ENCODE results near the gene CARM1. TPM values are rescaled to one million over a fixed set of nuclear protein-coding genes. Genes with fewer than 3 reads are reported as not detected.
A peak's percentile ranks its signal among the peaks of the same experiment; 100 is the strongest.

The CARM1 gene
- total RNA-seq, 1 experiment from 2014 or later: 103 TPM

DNA sequence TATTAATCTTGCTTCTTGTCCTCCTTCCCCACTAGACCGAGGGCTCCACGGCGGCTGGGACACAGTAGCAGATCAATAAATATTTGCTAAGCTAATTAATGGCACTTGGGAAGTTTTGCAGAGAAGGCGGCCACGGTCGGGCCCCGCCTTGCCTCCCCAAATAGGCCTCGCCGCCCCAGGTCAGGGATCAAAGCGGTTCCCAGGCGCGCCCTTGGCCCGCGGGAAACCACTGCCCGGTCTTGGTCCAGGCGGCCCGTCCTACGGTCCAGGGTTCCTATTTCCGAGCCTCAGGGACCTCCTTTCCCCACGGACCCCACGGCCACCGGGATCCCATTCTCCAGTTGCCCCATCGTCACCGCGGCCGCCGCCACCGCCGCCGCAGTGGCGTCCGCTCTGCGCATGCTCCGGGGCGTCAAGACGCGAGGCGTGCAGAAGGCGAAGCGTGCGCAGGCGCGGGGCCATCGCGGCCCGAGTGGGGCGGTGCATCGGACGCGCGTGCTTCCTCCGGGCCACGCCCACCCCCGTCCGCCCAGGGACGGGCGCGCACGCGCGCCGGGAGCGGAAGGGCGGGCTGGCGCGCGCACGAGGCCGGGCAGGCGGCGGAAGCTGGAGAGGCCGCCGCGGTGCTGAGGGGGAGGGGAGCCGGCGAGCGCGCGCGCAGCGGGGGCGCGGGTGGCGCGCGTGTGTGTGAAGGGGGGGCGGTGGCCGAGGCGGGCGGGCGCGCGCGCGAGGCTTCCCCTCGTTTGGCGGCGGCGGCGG, 89.1 kb downstream of the CARM1 start, which contains the start of gene SMARCA4:
Gene SMARCA4, plus strand, starts transcription at position 717 of the 759 bp plus-strand sequence. CDS start 23,122 bp downstream, outside the sequence.
- peak within 1 kb of the TSS; percentile 91 for H3K9ac ChIP-seq (ENCODE audit: low read length)
- H3K36me3 ChIP-seq (ENCODE audit: control insufficient read depth in 1 of 2, insufficient read depth in 2 of 2, low read length in 2 of 2): peaks cover 3 to 6% of the 10 kb centered on the region in 2 experiments; a peak in 2 of 4 replicates
- H3K9me2 ChIP-seq (ENCODE audit: insufficient read depth): no peaks in the 10 kb centered on the region
- DNase-seq (ENCODE audit: low read depth, low spot score): peak; percentile 90
- peak; percentile 87 for ATAC-seq
- no peaks in the 10 kb centered on the region for H3K27me3 ChIP-seq (ENCODE audit: insufficient read depth, low read length)
- H3K9me3 ChIP-seq (ENCODE audit: control insufficient read depth in 1 of 2, insufficient read depth in 1 of 2, low read depth in 1 of 2, low read length in 2 of 2): no peaks in the 10 kb centered on the region
- intact Hi-C loops (cut with micrococcal nuclease): no loop called here
- peaks cover 43% of the 10 kb centered on the region for H3K79me2 ChIP-seq (ENCODE audit: insufficient read depth, low read length)
- TSS peak; percentile 95 for BruUV-seq (replicated peaks)
- ChIA-PET RAD21 (ENCODE audit: low non-redundant PET in 1 of 2, low total read pairs in 2 of 2, uncharacterized antibody in 2 of 2, unreplicated experiment in 2 of 2) (no interaction called here), CTCF (interaction anchor here (1.8 kb wide), 1 partner anchor 24 kb away, joined by 4 read pairs; no protein-coding TSS in a partner anchor), POLR2A (interaction anchor here (0.6 to 1.1 kb wide), 2 partner anchors 18 to 21 kb away, joined by 3 to 7 read pairs; no protein-coding TSS in a partner anchor)
- H3K27ac ChIP-seq (ENCODE audit: low read depth, low read length): peak within 1 kb of the TSS; percentile 74
- peaks cover 7% of the 10 kb centered on the region; the same call in 1 of the 2 replicates for H4K20me1 ChIP-seq (ENCODE audit: insufficient read depth)
- H2AFZ ChIP-seq (ENCODE audit: low read depth, low read length, poor library complexity, severe bottlenecking): no peak within 1 kb of the TSS
- TF ChIP-seq, protein P1, sequence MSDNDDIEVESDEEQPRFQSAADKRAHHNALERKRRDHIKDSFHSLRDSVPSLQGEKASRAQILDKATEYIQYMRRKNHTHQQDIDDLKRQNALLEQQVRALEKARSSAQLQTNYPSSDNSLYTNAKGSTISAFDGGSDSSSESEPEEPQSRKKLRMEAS (IDR thresholded peaks at IDR 0.05): peak; percentile 95
- TF ChIP-seq CEBPB (IDR thresholded peaks at IDR 0.05; ENCODE audit: low read depth) (no peak), YY1 (IDR thresholded peaks at IDR 0.05; ENCODE audit: extremely low read depth, insufficient replicate concordance, low read depth, low read length) (peak; percentile 52), SIN3A (IDR thresholded peaks at IDR 0.05; ENCODE audit: low read depth) (peak; percentile 69; the same call in 1 of the 2 replicates), POLR2A (IDR thresholded peaks at IDR 0.05; ENCODE audit: borderline replicate concordance, extremely low read depth, insufficient read depth, insufficient read length) (peak; percentile 88), EZH2 (IDR thresholded peaks at IDR 0.05) (no peak), POLR2AphosphoS5 (IDR thresholded peaks at IDR 0.05; ENCODE audit: low read depth, low read length) (peak; percentile 89), CBX3 (IDR thresholded peaks at IDR 0.05; ENCODE audit: low read depth) (0 out of 2 replicates have a peak, but pooled peaks have one; percentile 65), ZFX (IDR thresholded peaks at IDR 0.05) (peak; percentile 99), TCF7L2 (IDR thresholded peaks at IDR 0.05; ENCODE audit: borderline replicate concordance, extremely low read depth, insufficient read depth, insufficient read length) (peak; percentile 82), ZNF274 (IDR thresholded peaks at IDR 0.05; ENCODE audit: low read depth, low read length) (no peak)
- peaks cover 14 to 38% of the 10 kb centered on the region in 2 experiments; a peak in 3 of 4 replicates for H3K4me1 ChIP-seq (ENCODE audit: control insufficient read depth in 1 of 2, insufficient read depth in 2 of 2, low read length in 2 of 2)
- peak within 1 kb of the TSS; percentile 91 for H3K4me2 ChIP-seq (ENCODE audit: low read length)
- H3K4me3 ChIP-seq (replicated peaks in 1 of 2; ENCODE audit: low read depth in 1 of 2, low read length in 2 of 2): peak within 1 kb of the TSS; percentile 75 to 83
